WTC11 (cell line): ENCODE measurements around the gene CACNA1C.

Source experiments
- CBFB ChIP-seq: sonication (generic); formaldehyde crosslinking; IDR thresholded peaks from 2 replicates; pipeline ENCODE4 v1.8.1; 2022; ENCODE audit warnings: mild to moderate bottlenecking, low read depth, missing genetic modification reagents
- ELF4 ChIP-seq: sonication (generic); formaldehyde crosslinking; IDR thresholded peaks from 2 replicates; pipeline ENCODE4 v1.8.1; 2022; ENCODE audit warnings: low read depth, mild to moderate bottlenecking, moderate library complexity, missing genetic modification reagents
- NFYB ChIP-seq: sonication (generic); formaldehyde crosslinking; conservative IDR thresholded peaks from 2 replicates; pipeline ENCODE4 v1.8.0; 2022; ENCODE audit warnings: low read depth, missing genetic modification reagents
- RELA ChIP-seq: sonication (generic); formaldehyde crosslinking; IDR thresholded peaks from 2 replicates; pipeline ENCODE4 v1.8.1; 2022; ENCODE audit warnings: missing genetic modification reagents, mild to moderate bottlenecking, borderline replicate concordance
- SP1 ChIP-seq: sonication (generic); formaldehyde crosslinking; conservative IDR thresholded peaks from 2 replicates; pipeline ENCODE4 v1.8.1; 2022; ENCODE audit warnings: missing genetic modification reagents
- ZNF317 ChIP-seq: sonication (generic); formaldehyde crosslinking; IDR thresholded peaks from 2 replicates; pipeline ENCODE4 v1.8.1; 2023; ENCODE audit warnings: low read depth, mild to moderate bottlenecking, moderate library complexity, missing genetic modification reagents, borderline replicate concordance
- ZNF423 ChIP-seq: fragments of 250-450 bp; sonication (Bioruptor Pico); IDR thresholded peaks from 2 replicates; pipeline ENCODE4 v2.1.2; 2022; ENCODE audit warnings: mild to moderate bottlenecking, moderate library complexity
- TF ChIP-seq, protein P1 (sequence below): fragments of 200-600 bp; IDR thresholded peaks from 2 replicates; pipeline ENCODE4 v1.8.0; 2022; ENCODE audit warnings: antibody characterized with exemption
- TF ChIP-seq, protein P2 (sequence below): sonication (generic); formaldehyde crosslinking; IDR thresholded peaks from 2 replicates; pipeline ENCODE4 v1.8.0; 2022; ENCODE audit warnings: missing genetic modification reagents

DNA sequence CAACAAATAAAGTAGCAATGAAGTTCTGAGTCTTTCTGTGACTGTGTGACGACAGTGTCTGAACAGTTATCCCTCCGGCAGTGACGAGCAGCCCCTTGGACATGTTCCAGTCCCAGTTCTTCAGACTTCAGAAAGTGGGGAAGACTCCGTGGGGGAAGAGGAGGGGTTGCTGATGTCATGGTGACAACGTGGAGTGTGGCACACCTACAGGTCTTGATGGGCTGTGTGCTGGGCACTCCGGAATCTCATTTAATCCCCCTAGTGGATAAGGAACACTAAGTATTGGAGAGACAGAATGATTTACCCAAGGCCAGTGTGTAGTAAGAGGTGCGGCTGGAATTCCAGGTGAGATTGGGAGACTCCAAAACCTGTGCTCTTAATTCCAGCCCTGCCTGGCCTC lies 280.2 kb downstream of the CACNA1C start:
- TF ChIP-seq, protein P1, sequence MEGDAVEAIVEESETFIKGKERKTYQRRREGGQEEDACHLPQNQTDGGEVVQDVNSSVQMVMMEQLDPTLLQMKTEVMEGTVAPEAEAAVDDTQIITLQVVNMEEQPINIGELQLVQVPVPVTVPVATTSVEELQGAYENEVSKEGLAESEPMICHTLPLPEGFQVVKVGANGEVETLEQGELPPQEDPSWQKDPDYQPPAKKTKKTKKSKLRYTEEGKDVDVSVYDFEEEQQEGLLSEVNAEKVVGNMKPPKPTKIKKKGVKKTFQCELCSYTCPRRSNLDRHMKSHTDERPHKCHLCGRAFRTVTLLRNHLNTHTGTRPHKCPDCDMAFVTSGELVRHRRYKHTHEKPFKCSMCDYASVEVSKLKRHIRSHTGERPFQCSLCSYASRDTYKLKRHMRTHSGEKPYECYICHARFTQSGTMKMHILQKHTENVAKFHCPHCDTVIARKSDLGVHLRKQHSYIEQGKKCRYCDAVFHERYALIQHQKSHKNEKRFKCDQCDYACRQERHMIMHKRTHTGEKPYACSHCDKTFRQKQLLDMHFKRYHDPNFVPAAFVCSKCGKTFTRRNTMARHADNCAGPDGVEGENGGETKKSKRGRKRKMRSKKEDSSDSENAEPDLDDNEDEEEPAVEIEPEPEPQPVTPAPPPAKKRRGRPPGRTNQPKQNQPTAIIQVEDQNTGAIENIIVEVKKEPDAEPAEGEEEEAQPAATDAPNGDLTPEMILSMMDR, result no peak
- TF ChIP-seq ELF4 (CRISPR knock-in tag) (no peak), SP1 (CRISPR knock-in tag) (no peak), NFYB (CRISPR knock-in tag) (no peak), CBFB (CRISPR knock-in tag) (no peak), ZNF317 (no peak), ZNF423 (CRISPR knock-in tag) (no peak), RELA (no peak)
- TF ChIP-seq, protein P2, sequence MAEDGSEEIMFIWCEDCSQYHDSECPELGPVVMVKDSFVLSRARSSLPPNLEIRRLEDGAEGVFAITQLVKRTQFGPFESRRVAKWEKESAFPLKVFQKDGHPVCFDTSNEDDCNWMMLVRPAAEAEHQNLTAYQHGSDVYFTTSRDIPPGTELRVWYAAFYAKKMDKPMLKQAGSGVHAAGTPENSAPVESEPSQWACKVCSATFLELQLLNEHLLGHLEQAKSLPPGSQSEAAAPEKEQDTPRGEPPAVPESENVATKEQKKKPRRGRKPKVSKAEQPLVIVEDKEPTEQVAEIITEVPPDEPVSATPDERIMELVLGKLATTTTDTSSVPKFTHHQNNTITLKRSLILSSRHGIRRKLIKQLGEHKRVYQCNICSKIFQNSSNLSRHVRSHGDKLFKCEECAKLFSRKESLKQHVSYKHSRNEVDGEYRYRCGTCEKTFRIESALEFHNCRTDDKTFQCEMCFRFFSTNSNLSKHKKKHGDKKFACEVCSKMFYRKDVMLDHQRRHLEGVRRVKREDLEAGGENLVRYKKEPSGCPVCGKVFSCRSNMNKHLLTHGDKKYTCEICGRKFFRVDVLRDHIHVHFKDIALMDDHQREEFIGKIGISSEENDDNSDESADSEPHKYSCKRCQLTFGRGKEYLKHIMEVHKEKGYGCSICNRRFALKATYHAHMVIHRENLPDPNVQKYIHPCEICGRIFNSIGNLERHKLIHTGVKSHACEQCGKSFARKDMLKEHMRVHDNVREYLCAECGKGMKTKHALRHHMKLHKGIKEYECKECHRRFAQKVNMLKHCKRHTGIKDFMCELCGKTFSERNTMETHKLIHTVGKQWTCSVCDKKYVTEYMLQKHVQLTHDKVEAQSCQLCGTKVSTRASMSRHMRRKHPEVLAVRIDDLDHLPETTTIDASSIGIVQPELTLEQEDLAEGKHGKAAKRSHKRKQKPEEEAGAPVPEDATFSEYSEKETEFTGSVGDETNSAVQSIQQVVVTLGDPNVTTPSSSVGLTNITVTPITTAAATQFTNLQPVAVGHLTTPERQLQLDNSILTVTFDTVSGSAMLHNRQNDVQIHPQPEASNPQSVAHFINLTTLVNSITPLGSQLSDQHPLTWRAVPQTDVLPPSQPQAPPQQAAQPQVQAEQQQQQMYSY (CRISPR knock-in tag), result no peak
